Stimulated activated CD4-positive, alpha-beta T cell treated with anti-CD3 and anti-CD28 coated beads, Interleukin-1b, Interleukin-23, amount 100 ng/mL, for 24 hours (primary cell): ENCODE data around the gene UFD1.
"Not testable (repeated sequence)": the region's sequence is repeated elsewhere in the genome, so short reads cannot be mapped to it uniquely, and the experiment has no call there.

Experiments
- DNase-seq, 4 experiments: peaks; one replicate each; pipeline ENCODE4 v3.0.0-alpha.2; 2020; ENCODE audit warnings: low read depth in 4 of 4, low spot score in 1 of 4

The UFD1 gene

GRCh38 chr22:19450363-19451175 is 28.4 kb downstream of the UFD1 start:
- no peak for DNase-seq

DNA sequence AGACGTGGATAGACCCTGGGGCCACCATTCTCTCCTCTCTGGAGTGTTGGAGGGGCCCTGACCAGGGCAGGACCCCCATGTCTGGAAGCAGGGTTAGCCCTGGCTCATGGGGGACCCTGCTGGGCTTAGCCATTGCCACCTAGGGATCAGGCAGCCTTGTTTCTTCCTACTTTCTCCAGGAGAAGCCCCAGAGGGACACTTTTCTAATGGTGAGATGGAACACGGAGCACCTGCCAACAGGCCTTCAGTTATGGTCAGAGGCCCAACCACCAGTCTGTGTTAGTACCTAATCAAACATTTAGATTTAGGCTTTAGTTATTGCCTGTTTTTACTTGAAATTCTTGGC is 29.6 kb downstream of the UFD1 start:
- no peak for DNase-seq

DNA sequence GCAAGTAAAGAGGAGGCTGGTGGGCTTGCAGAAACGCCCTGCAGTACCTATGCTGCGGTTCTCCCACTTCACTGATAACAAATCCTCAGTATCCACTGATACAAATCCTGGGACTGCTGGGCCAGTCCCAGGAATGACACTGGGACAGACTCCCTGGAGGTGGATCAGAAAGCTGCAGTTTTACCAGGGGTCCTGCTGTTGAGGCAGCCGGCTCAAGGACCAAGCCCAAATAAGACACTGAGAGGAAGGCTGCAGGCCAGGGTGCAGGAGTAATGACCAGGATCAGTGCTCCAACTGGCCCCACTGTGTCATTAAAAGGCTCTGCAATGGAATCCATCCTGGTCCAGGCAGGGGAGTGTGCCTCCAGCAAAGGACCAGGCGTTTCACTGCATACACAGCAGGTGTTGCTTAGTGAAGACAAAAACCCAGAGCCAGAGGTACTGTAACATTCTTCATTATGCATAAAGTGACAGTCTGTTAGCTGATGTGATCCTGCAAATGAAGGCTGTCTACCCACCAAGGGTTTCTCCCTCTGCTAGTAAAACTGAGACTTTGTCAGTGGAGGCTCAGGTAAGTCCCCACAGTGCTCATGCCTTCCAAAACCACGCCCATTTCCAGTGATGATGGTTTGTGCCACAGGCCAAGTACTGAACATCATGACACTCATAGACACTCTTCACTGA is 30.1 kb downstream of the UFD1 start:
- peak in 2 of 4 experiments; percentile 36 to 45 for DNase-seq

DNA sequence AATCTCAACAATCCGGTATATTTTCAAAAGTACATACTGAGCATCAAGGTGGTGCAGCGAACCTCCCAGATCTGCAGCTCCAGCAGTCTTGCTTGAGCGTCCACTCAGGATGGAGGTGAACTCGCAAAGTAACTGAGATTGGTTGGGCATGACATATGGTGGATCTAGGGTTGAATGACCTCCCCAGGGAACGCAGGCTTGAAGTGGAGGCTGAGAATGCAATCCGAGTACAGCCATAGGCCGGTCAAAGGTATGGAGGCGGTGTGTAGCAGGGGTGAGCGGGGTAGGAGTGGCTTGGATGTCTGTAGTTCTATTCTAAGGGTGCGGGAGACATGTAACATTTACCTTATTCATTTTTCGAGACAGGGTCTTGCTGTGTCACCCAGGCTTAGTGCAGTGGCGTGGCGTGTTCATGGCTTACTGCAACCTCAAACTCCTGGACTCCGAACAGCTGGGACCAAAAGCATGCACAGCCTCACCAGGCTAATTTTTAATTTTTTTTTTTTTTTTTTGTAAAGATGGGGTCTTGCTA is 30.9 kb downstream of the UFD1 start:
- DNase-seq: no peak

GRCh38 chr22:19447330-19448075 is 31.5 kb downstream of the UFD1 start, which contains the start of gene C22orf39:
C22orf39 (minus strand) TSS chr22:19447711; CDS start chr22:19447688, 23 bp downstream.
- DNase-seq: peak; percentile 65 to 79 (median 72)

DNA sequence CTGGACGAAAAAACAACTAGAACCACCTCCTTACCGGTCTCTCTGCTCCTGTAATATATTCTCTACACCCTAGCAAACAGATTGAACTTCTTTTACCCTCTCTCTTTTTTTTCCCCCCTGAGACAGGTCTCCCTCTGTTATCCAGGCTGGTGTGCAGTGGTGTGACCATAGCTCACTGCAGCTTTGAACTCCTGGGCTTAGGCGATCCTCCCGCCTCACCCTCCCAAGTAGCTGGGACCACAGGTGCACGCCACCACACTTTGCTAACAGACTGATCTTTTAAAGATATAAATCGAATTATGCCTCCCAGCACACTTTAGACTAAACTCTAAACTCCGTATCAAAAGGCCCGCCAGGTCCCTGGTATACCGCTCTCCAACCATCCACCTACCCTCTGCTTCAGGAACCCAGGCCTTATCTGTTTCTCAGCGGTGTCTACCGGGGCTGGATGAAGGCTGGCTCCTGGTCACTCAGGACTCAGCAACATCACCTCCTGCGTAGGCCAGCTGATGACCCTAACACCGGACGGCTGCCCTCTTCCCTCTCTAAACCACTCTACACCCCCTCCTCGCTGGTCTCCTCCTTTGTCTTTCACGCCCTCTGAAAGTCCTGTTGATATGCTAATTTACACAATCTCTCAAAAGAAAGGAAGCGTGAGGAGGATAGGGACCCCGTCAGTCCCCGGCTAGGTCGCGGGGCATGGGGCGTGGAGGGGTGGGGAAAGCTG is 32.2 kb downstream of the UFD1 start:
- DNase-seq: no peak

GRCh38 chr22:19445279-19445982 is 33.6 kb downstream of the UFD1 start:
- not testable (repeated sequence) for DNase-seq

DNA sequence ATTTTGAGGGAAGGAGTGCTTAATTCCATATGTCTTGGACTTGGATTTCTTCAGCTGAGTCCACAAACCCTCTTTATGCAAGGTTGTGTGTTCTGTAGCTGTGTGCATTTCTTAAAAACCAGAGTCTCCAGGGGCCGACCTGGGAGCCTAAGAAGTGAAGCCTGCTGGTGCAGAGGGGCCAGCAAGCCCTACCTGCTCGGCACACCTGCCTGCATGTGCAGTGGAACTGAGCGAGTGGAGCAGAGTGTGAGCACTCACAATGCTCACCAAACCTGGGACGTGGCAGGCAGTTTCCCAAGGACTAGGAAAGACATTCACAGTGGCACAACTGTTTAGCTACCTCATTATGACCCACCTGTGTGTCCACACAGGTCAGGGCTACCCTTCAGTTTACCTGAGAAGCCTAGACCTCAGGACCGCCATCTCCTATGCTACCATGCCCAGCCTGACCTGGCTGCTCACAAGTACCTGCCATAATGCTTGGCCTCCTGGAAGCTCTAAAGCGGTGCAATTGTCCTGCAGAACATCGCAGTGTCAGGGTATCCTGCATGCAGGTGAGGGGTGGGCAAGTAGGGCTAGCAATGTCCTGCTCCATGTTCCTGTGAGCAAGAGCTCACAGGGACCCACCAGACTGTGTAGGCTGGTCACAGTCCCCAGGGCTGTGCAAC is 35.3 kb downstream of the UFD1 start:
- DNase-seq: no peak

- no peak for DNase-seq
Observed at GRCh38 chr22:19442166-19442565, 36.8 kb downstream of the UFD1 start.

- DNase-seq: no peak
Observed at GRCh38 chr22:19440411-19441195, 38.4 kb downstream of the UFD1 start.

- DNase-seq: no peak
Observed at GRCh38 chr22:19438298-19438697, 40.7 kb downstream of the UFD1 start.

DNA sequence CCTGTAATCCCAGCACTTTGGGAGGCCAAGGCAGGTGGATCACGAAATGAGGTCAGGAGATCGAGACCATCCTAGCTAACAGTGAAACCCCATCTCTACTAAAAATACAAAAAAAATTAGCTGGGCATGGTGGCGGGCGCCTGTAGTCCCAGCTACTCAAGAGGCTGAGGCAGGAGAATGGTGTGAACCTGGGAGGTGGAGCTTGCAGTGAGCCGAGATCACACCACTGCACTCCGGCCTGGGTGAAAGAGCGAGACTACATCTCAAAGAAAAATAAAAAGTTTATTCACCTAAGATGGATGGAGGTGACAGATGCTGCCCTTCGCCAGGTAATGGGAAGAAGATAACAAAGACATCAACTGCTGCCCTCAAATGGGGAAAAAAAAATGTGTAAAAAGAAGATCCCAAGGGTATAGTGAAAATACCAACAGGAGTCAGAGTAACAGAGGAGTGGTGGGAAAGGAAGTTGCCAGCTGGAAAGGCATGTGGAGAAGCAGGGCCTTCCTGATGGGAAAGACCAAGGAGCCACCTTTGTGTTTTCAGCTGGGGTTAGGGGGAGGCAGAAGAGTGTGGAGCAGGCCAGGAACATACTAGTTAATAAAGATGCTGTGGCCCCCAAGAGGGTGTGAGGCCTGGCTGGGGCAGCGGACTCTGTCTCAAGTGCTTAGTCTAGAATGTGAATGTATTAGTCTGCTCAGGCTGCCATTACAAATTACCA is 42.4 kb downstream of the UFD1 start:
- DNase-seq: not testable (repeated sequence)

GRCh38 chr22:19434829-19435580 is 44.0 kb downstream of the UFD1 start:
- no peak for DNase-seq

- no peak for DNase-seq
Observed at GRCh38 chr22:19434401-19434800, 44.6 kb downstream of the UFD1 start.

DNA sequence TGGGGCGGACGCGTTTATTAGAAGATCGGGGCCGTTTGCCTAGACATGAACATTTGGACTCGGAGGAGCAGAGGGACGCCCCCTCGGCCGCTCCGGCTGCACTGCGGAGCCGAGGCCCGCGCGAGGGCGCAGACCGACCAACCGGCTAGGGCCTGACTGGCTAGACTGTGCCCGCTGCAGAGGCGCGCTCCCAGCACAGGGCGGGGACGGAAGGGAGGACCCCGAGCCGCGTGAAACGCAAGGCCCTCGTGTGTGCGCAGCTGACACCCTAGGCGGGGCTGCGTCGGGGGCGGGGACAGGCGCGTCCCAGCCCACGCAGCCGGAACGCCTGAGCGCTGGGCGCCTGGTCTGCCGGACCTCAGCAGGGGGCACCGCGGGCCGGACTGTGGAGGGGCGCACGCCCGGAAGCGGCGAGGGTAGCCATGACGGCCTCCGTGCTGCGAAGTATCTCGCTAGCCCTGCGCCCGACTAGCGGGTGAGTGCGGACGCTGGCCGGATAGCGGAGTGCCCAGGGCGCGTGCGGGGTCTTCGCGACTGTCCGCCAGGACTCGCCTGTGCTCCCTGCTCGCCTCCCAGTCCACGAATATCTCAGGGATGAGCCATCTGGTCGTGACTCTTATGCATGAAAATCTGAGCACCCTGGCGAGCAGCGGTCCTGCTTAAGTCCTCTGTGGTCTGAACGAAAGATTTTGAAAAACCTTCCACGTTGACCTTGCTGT is 46.7 kb downstream of the UFD1 start, which contains the start of gene MRPL40:
MRPL40 (plus strand) TSS at position 413 of the 719 bp plus-strand sequence; CDS start at position 423, 10 bp downstream.
- DNase-seq: peak; percentile 80 to 93 (median 86)

- peak; percentile 69 to 84 (median 79) for DNase-seq
Observed at GRCh38 chr22:19431649-19432132, 47.3 kb downstream of the UFD1 start, which contains the start of gene HIRA. HIRA (minus strand) TSS chr22:19431733; CDS start chr22:19431476, 257 bp downstream.
